Esophagus muscularis mucosa (tissue), 4 donors: ENCODE data around the gene FZD10. TPM values are rescaled to one million over a fixed set of nuclear protein-coding genes. Genes with fewer than 3 reads are reported as not detected.

Experiments
- DNase-seq: peaks from one replicate; pipeline ENCODE4 v3.0.0-alpha.2; 2017; ENCODE audit errors: extremely low spot score
- H3K27ac ChIP-seq, 4 donors: fragments of 200-600 bp; sonication (generic); replicated peaks in 1 of 4; 1 replicate in 3 of 4; 2 replicates in 1 of 4; pipeline ENCODE4 v1.5.1; 2016 to 2019; ENCODE audit warnings: mild to moderate bottlenecking in 1 of 4
- H3K27me3 ChIP-seq, 4 donors: fragments of 200-600 bp; sonication (generic); one replicate each; pipeline versions ENCODE4 v1.5.1 to v1.6.0; 2016 to 2019
- H3K36me3 ChIP-seq, 4 donors: fragments of 200-600 bp; sonication (generic); one replicate each; pipeline ENCODE4 v1.5.1; 2016 to 2019
- H3K4me1 ChIP-seq, 4 donors: fragments of 200-600 bp; sonication (generic); one replicate each; pipeline ENCODE4 v1.5.1; 2016 to 2019
- H3K4me3 ChIP-seq, 4 donors: fragments of 200-600 bp; sonication (generic); 1 replicate in 2 of 4; 2 replicates in 2 of 4; pipeline ENCODE4 v1.5.1; 2016 to 2019; ENCODE audit warnings: mild to moderate bottlenecking in 4 of 4, moderate library complexity in 1 of 4
- H3K9me3 ChIP-seq, 4 donors: fragments of 200-600 bp; sonication (generic); 1 replicate in 3 of 4; 2 replicates in 1 of 4; pipeline ENCODE4 v1.5.1; 2016 to 2019
- EP300 ChIP-seq: sonication (generic); formaldehyde crosslinking; IDR thresholded peaks from one replicate; pipeline ENCODE4 v1.6.1; 2017; ENCODE audit warnings: antibody characterized with exemption
- POLR2A ChIP-seq: fragments of 450-650 bp; IDR thresholded peaks from one replicate; pipeline ENCODE4 v1.6.1; 2017; ENCODE audit warnings: antibody characterized with exemption, moderate library complexity, mild to moderate bottlenecking, low read depth
- POLR2AphosphoS5 ChIP-seq, 2 donors: sonication (generic); formaldehyde crosslinking; IDR thresholded peaks; one replicate each; pipeline ENCODE4 v1.6.1; 2017; ENCODE audit warnings: antibody characterized with exemption in 2 of 2
- WGBS: methylation state at CpG from one replicate; pipeline ENCODE4 v1.1.5; 2018; 5-methylcytosine and 5-hydroxymethylcytosine counted together
- intact Hi-C: fragments of 100-400 bp; cut with DNase I; formaldehyde crosslinking; loops from one replicate; pipeline ENCODE4 v1.15.1; 2023
- total RNA-seq, 4 donors: library from RNA; depleted of rRNA; stranded (reverse); fragments of >200 nt; gene quantifications; one replicate each; pipeline versions ENCODE4 v1.1.0 to v1.2.1, GENCODE V29; 2016
- TF ChIP-seq, protein P1 (sequence below), 3 experiments: fragments of 200-600 bp in 2 of 3; fragments of 450-650 bp in 1 of 3; sonication (generic) in 2 of 3; IDR thresholded peaks; one replicate each; pipeline ENCODE4 v1.5.1; 2017 to 2019; ENCODE audit warnings: antibody characterized with exemption in 3 of 3, mild to moderate bottlenecking in 2 of 3, moderate library complexity in 1 of 3

The FZD10 gene
- total RNA-seq, 4 donors from 2014 or later, result 0.42 to 1.5 (median 1.0) TPM

GRCh38 chr12:130199581-130200390, 37.5 kb downstream of the FZD10 start:
- DNase-seq, result no peak

DNA sequence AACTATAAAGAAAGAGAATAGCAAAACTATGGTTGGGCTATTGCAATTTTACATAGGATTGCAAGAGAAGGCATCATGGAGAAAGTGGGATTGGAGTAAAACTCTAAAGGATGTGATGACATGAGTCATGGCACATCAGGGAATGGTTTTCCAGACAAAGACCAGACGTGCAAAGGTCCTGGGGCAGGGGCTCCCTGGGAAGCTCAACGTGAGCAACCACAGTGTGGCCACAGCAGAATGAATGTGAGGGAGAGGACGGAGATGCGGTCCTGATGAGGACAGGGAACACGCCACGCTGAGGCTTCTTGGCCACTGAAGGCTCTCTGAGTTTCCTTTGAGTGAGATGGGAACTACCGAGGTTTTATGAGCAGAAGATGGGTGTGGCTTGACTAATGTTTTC, 38.2 kb downstream of the FZD10 start:
- Histone ChIP-seq H3K4me1 (no peaks in the 10 kb centered on the region), H3K27ac (no peak overlapping the region), H3K36me3 (no peaks in the 10 kb centered on the region), H3K27me3 (peaks cover 0 to 49% (median 0%) of the 10 kb centered on the region in 4 donors), H3K9me3 (peaks cover 0 to 16% (median 12%) of the 10 kb centered on the region in 4 donors), H3K4me3 (no peak overlapping the region)
- 78% methylated on average over 7 of the region's 7 CpGs for WGBS
- intact Hi-C loops, result no loop called here
- TF ChIP-seq EP300 (no peak), POLR2A (no peak), POLR2AphosphoS5 (IDR thresholded peaks at IDR 0.05) (no peak)
- TF ChIP-seq, protein P1, sequence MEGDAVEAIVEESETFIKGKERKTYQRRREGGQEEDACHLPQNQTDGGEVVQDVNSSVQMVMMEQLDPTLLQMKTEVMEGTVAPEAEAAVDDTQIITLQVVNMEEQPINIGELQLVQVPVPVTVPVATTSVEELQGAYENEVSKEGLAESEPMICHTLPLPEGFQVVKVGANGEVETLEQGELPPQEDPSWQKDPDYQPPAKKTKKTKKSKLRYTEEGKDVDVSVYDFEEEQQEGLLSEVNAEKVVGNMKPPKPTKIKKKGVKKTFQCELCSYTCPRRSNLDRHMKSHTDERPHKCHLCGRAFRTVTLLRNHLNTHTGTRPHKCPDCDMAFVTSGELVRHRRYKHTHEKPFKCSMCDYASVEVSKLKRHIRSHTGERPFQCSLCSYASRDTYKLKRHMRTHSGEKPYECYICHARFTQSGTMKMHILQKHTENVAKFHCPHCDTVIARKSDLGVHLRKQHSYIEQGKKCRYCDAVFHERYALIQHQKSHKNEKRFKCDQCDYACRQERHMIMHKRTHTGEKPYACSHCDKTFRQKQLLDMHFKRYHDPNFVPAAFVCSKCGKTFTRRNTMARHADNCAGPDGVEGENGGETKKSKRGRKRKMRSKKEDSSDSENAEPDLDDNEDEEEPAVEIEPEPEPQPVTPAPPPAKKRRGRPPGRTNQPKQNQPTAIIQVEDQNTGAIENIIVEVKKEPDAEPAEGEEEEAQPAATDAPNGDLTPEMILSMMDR (IDR thresholded peaks at IDR 0.05), result no peak
- DNase-seq, result no peak

More at GRCh38 chr12:130199581-130200390, 37.5 kb downstream of the FZD10 start:
- Histone ChIP-seq H3K27me3 (peaks cover 0 to 49% (median 0%) of the 10 kb centered on the region in 4 donors), H3K4me3 (no peak overlapping the region), H3K4me1 (no peaks in the 10 kb centered on the region), H3K9me3 (peaks cover 0 to 16% (median 12%) of the 10 kb centered on the region in 4 donors), H3K36me3 (no peaks in the 10 kb centered on the region), H3K27ac (no peak overlapping the region)
- no peak for TF ChIP-seq EP300
- no peak for TF ChIP-seq POLR2A
- TF ChIP-seq POLR2AphosphoS5 (IDR thresholded peaks at IDR 0.05), result no peak
- TF ChIP-seq, protein P1 (IDR thresholded peaks at IDR 0.05), result no peak
- intact Hi-C loops, result no loop called here
- 65% methylated on average over 18 of the region's 18 CpGs for WGBS

DNA sequence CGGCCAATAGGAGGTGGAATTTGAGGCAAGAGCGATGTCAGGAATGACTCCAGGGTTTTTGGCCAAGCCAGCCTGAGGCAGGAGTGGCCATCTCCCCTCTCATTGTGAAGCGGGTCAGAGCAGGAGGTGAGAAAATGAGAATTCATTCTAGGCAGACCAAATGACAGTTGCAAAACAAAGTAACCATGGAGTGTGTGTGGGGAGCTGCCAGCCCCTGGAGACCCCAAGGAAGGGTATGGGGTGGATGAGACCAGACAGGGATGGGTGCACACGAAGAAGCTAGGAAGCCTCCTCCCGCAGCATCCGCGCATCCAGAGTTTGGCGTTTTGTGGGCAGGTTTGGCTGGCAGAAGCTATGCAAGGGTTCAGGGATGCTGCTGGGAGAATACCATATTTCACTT, 38.8 kb downstream of the FZD10 start:
- intact Hi-C loops, result no loop called here
- H3K36me3 ChIP-seq, result no peaks in the 10 kb centered on the region
- H3K27ac ChIP-seq, result no peak overlapping the region
- 95% methylated on average over 8 of the region's 8 CpGs for WGBS
- H3K4me1 ChIP-seq, result no peaks in the 10 kb centered on the region
- TF ChIP-seq POLR2A, result no peak
- no peak for TF ChIP-seq POLR2AphosphoS5 (IDR thresholded peaks at IDR 0.05)
- TF ChIP-seq, protein P1 (IDR thresholded peaks at IDR 0.05), result no peak
- TF ChIP-seq EP300, result no peak
- peaks cover 0 to 20% (median 12%) of the 10 kb centered on the region in 4 donors for H3K9me3 ChIP-seq
- no peak for DNase-seq
- no peak overlapping the region for H3K4me3 ChIP-seq
- H3K27me3 ChIP-seq, result peaks cover 0 to 50% (median 0%) of the 10 kb centered on the region in 4 donors

- H3K27ac ChIP-seq, result no peak overlapping the region
- H3K36me3 ChIP-seq, result no peaks in the 10 kb centered on the region
- no peak for TF ChIP-seq POLR2A
- TF ChIP-seq POLR2AphosphoS5 (IDR thresholded peaks at IDR 0.05), result no peak
- no peak for TF ChIP-seq EP300
- TF ChIP-seq, protein P1 (IDR thresholded peaks at IDR 0.05), result no peak
- intact Hi-C loops, result no loop called here
- H3K9me3 ChIP-seq, result peaks cover 0 to 21% (median 12%) of the 10 kb centered on the region in 4 donors
- H3K4me1 ChIP-seq, result no peaks in the 10 kb centered on the region
- H3K27me3 ChIP-seq, result peaks cover 0 to 43% (median 0%) of the 10 kb centered on the region in 4 donors
- no peak for DNase-seq
- WGBS, result 90% methylated on average over 5 of the region's 6 CpGs
- H3K4me3 ChIP-seq, result no peak overlapping the region
Measured at GRCh38 chr12:130202201-130202600, 39.9 kb downstream of the FZD10 start.
